Measurements from ENCODE around the gene VSTM2A.

VSTM2A gene

DNA sequence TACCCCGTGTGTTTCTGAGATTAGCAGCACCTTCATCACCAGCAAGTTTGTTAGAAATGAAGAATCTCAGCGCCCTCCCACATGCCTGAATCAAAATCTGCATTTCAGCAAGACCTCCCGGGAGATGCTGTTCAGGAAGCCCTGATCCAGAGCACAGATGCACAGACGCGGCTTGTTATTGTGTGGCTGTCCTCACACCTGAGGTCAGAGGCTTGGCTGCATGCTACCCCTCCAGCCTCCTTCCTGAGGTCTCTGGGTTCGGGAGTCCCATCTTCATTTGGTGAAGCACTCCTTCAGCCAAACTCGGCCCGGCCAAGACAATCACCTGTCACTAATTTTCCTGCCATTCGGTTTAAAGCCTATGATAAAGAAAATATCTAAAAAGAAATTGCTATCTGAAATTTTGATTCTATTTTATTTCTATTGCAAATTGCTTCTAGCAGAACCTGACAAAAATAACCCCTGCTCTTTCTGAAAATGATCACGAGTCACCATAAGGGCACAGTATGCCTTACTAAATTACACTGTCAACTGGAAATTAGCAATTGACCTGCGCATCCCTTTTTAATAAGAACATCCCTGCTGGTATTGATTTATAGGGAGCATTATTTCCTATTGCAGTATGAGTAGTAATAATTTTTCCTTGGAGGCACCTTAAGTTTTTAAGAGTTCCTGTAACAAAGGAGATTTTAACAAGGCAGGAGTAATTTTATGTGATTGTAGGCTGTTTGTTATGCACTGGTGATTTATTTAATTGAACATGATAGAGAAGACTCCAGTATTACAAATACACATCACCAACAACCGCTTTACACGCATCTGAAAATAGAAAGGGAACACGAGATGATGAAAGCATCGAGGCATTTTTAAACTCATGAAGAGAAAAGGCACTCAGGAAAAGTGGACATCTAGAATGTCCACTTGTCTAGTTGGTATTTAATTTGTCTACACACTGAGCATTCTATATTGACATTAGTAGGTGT is 49.5 kb downstream of the VSTM2A start:
- ChIA-PET CTCF (no interaction called here), POLR2A (no interaction called here)
- no peak for DNase-seq (ENCODE audit: extremely low spot score)
- TF ChIP-seq ZNF384 (IDR thresholded peaks at IDR 0.05) (no peak), SUZ12 (IDR thresholded peaks at IDR 0.05) (no peak), BHLHE40 (IDR thresholded peaks at IDR 0.05; ENCODE audit: borderline replicate concordance) (no peak), FOXM1 (IDR thresholded peaks at IDR 0.05; ENCODE audit: borderline replicate concordance) (no peak), FOXA1 (IDR thresholded peaks at IDR 0.05) (no peak), LEF1 (IDR thresholded peaks at IDR 0.05; ENCODE audit: borderline replicate concordance) (no peak), TARDBP (IDR thresholded peaks at IDR 0.05) (no peak)

DNA sequence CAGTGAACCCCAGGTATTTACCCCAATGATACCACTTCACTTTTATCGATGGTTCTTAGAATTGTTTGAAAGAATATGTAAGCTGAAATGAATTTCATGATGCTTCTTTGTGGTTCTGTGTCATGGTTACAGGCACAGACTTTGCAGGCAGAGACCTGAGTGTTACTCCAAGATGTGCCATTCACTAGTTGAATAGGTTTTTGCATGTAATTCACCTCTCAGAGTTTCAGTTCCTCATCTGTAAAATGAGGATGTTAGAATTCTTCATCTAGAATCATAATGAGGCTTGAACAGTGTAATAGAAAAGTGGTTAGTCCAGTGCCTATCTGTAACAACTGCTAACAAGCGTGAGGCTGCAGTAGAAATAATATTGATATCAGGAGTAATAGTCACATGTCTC is 54.6 kb downstream of the VSTM2A start:
- no peak for DNase-seq (ENCODE audit: extremely low spot score)
- ChIA-PET POLR2A (no interaction called here), CTCF (no interaction called here)
- TF ChIP-seq FOXK2 (IDR thresholded peaks at IDR 0.05) (no peak), HDGF (IDR thresholded peaks at IDR 0.05; ENCODE audit: borderline replicate concordance) (no peak)
- TF ChIP-seq, protein P1, sequence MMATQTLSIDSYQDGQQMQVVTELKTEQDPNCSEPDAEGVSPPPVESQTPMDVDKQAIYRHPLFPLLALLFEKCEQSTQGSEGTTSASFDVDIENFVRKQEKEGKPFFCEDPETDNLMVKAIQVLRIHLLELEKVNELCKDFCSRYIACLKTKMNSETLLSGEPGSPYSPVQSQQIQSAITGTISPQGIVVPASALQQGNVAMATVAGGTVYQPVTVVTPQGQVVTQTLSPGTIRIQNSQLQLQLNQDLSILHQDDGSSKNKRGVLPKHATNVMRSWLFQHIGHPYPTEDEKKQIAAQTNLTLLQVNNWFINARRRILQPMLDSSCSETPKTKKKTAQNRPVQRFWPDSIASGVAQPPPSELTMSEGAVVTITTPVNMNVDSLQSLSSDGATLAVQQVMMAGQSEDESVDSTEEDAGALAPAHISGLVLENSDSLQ (IDR thresholded peaks at IDR 0.05): no peak

DNA sequence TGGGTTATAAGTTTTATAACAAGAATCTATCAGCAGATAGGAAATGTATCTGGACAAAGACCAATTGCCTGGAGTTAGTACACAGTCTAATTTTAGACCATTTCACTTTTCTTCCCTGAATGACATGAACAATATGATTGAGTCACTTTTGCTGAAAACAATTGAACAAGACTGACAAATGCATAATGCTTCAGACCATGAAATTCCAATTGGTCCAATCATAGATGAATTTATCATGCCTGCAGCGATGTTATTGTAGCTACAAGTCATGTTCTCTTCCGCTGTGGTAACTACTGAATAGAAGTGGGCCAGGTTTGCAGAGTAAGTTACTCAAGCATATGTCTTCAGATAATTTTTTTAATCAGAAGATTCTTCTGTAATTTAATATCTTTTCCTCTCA is 73.4 kb downstream of the VSTM2A start:
- ChIA-PET POLR2A (no interaction called here), CTCF (no interaction called here)
- no peak for TF ChIP-seq BHLHE40 (IDR thresholded peaks at IDR 0.05; ENCODE audit: borderline replicate concordance)
- TF ChIP-seq HDGF (IDR thresholded peaks at IDR 0.05; ENCODE audit: borderline replicate concordance): no peak
- TF ChIP-seq FOXK2 (IDR thresholded peaks at IDR 0.05): no peak
- no peak for TF ChIP-seq ZNF384 (IDR thresholded peaks at IDR 0.05)
- TF ChIP-seq SP1 (IDR thresholded peaks at IDR 0.05): no peak
- no peak for TF ChIP-seq SUZ12 (IDR thresholded peaks at IDR 0.05)
- no peak for TF ChIP-seq NFRKB (IDR thresholded peaks at IDR 0.05)
- no peak for DNase-seq (ENCODE audit: extremely low spot score)
